Breast epithelium (tissue), 4 donors: ENCODE measurements around the gene LIME1. TPM values are rescaled to one million over a fixed set of nuclear protein-coding genes. Genes with fewer than 3 reads are reported as not detected.

Experiments
- DNase-seq, 2 donors: peaks; one replicate each; pipeline ENCODE4 v3.0.0-alpha.2; 2019; ENCODE audit warnings: low spot score in 2 of 2
- H3K27ac ChIP-seq, 2 donors: fragments of 200-600 bp; sonication (generic) in 1 of 2; one replicate each; pipeline ENCODE4 v1.5.1; 2016 to 2019; ENCODE audit warnings: mild to moderate bottlenecking in 1 of 2
- H3K27me3 ChIP-seq, 2 donors: fragments of 200-600 bp; sonication (generic) in 1 of 2; one replicate each; pipeline versions ENCODE4 v1.5.1 to v1.6.0; 2017 to 2019; ENCODE audit warnings: control low read depth in 1 of 2, mild to moderate bottlenecking in 1 of 2
- H3K36me3 ChIP-seq: fragments of 200-600 bp; one replicate; pipeline ENCODE4 v1.5.1; 2019
- H3K4me1 ChIP-seq, 2 donors: fragments of 200-600 bp; sonication (generic); one replicate each; pipeline ENCODE4 v1.5.1; 2016 to 2019; ENCODE audit warnings: control low read depth in 1 of 2
- H3K4me3 ChIP-seq, 3 donors: fragments of 200-600 bp; sonication (generic); 1 replicate in 2 of 3; 2 replicates in 1 of 3; pipeline ENCODE4 v1.5.1; 2016 to 2019; ENCODE audit warnings: mild to moderate bottlenecking in 3 of 3, moderate library complexity in 2 of 3
- H3K9me3 ChIP-seq, 2 donors: fragments of 200-600 bp; sonication (generic) in 1 of 2; one replicate each; pipeline ENCODE4 v1.5.1; 2016 to 2019; ENCODE audit warnings: control low read depth in 1 of 2
- CTCF ChIP-seq, 3 donors: fragments of 450-650 bp; IDR thresholded peaks; one replicate each; pipeline ENCODE4 v1.5.1; 2016 to 2017; ENCODE audit warnings: antibody characterized with exemption in 3 of 3, mild to moderate bottlenecking in 3 of 3, moderate library complexity in 3 of 3
- POLR2A ChIP-seq: fragments of 450-650 bp; IDR thresholded peaks from one replicate; pipeline ENCODE4 v1.6.1; 2016; ENCODE audit warnings: antibody characterized with exemption, mild to moderate bottlenecking, moderate library complexity
- POLR2AphosphoS5 ChIP-seq, 3 donors: sonication (generic); formaldehyde crosslinking; IDR thresholded peaks; one replicate each; pipeline ENCODE4 v1.6.1; 2017; ENCODE audit warnings: antibody characterized with exemption in 3 of 3
- intact Hi-C: fragments of 100-400 bp; cut with DNase I; formaldehyde crosslinking; loops from one replicate; pipeline ENCODE4 v1.15.1; 2023; ENCODE audit warnings: low total_unique reads
- total RNA-seq, 3 donors: library from RNA; depleted of rRNA; stranded (reverse); fragments of >200 nt; gene quantifications; one replicate each; pipeline ENCODE4 v1.1.0, GENCODE V29; 2016

The LIME1 gene
- total RNA-seq, 3 donors from 2014 or later = 7.0 to 16.7 (median 12.0) TPM

- intact Hi-C loops = no loop called here
These were observed 21.7 kb downstream of the LIME1 start for GRCh38 chr20:63758152-63758551.

DNA sequence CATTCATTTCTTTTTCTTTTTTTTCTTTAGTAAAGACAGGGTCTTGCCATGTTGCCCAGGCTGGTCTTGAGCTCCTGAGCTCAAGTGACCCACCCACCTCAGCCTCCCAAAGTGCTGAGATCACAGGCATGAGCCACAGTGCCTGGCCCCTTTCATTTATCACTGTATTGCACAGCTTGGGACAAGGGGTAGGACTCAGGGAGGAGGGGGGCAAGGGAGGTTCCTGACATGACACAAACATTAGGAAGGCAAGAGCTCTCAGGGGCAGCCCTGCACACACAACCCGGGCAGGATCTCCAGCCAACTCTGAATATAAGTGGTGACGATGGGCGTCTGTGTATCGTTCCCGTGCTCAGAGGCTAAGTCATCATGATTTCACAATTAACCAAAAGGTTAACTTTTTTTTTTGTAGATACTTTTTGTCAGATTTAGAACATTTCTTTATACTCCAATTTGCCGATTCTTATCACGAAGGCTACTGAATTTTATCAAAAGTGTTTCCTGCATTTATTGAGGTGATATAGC, 23.0 kb downstream of the LIME1 start:
- Histone ChIP-seq H3K27me3 (no peaks in the 10 kb centered on the region), H3K36me3 (no peaks in the 10 kb centered on the region), H3K4me3 (no peak overlapping the region), H3K4me1 (no peaks in the 10 kb centered on the region), H3K27ac (no peak overlapping the region), H3K9me3 (no peaks in the 10 kb centered on the region)
- intact Hi-C loops = no loop called here
- TF ChIP-seq CTCF (IDR thresholded peaks at IDR 0.05) (no peak), POLR2AphosphoS5 (IDR thresholded peaks at IDR 0.05) (no peak), POLR2A (no peak)
- DNase-seq = no peak

More at GRCh38 chr20:63758152-63758551, 21.7 kb downstream of the LIME1 start:
- Histone ChIP-seq H3K4me3 (no peak overlapping the region), H3K36me3 (no peaks in the 10 kb centered on the region), H3K27ac (no peak overlapping the region), H3K27me3 (no peaks in the 10 kb centered on the region), H3K4me1 (no peaks in the 10 kb centered on the region), H3K9me3 (no peaks in the 10 kb centered on the region)
- no peak for DNase-seq
- TF ChIP-seq POLR2AphosphoS5 (IDR thresholded peaks at IDR 0.05) (no peak), POLR2A (no peak)

DNA sequence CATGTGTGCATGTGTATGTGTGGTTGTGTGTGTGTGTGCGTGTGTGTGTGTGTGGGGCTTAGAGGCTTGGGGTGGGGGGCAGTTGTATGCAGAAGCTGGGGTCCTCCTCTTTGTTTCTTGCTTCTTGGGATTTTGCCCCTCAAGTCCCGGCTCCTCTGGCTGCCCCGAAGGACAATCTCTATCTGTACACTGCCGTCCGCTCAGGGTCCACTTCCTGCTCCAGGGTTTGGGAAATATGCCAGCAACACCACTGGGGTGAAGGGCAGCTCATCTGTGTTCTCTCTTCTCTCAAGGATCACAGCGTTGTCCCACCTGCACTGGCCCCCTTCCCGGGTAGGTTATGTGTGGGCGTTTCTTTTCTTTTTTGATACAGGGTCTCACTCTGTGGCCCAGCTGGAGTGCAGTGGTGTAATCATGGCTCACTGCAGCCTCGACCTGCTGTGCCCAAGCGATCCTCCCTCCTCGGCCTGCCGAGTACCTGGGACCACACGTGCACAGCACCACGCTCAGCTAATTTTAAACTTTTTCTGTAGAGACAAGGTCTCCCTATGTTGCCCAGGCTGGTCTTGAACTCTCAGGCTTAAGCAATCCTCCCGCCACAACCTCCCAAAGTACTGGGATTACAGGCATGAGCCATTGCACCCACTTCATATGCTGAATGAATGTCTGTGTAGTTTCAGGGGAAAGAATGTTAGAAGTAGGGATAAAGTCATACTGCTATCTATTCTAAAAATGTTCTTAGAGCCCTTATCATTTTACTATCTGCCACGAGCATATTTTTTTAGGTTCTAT, 28.8 kb downstream of the LIME1 start:
- H3K9me3 ChIP-seq = no peaks in the 10 kb centered on the region
- no peak for DNase-seq
- intact Hi-C loops = no loop called here
- H3K4me3 ChIP-seq = no peak overlapping the region
- no peaks in the 10 kb centered on the region for H3K36me3 ChIP-seq
- no peak overlapping the region for H3K27ac ChIP-seq
- H3K4me1 ChIP-seq = no peaks in the 10 kb centered on the region
- no peaks in the 10 kb centered on the region for H3K27me3 ChIP-seq
- TF ChIP-seq CTCF (IDR thresholded peaks at IDR 0.05) = no peak
- TF ChIP-seq POLR2A = no peak
- no peak for TF ChIP-seq POLR2AphosphoS5 (IDR thresholded peaks at IDR 0.05)

- H3K27me3 ChIP-seq = no peaks in the 10 kb centered on the region
- no peak for DNase-seq
- no peak overlapping the region for H3K4me3 ChIP-seq
- no peaks in the 10 kb centered on the region for H3K36me3 ChIP-seq
- TF ChIP-seq POLR2AphosphoS5 (IDR thresholded peaks at IDR 0.05) (no peak), POLR2A (no peak), CTCF (IDR thresholded peaks at IDR 0.05) (no peak)
- intact Hi-C loops = no loop called here
- H3K9me3 ChIP-seq = no peaks in the 10 kb centered on the region
- H3K27ac ChIP-seq = no peak overlapping the region
- H3K4me1 ChIP-seq = no peaks in the 10 kb centered on the region
These were observed 29.4 kb downstream of the LIME1 start for GRCh38 chr20:63765902-63766301.

- Histone ChIP-seq H3K36me3 (no peaks in the 10 kb centered on the region), H3K4me1 (no peaks in the 10 kb centered on the region), H3K4me3 (no peak overlapping the region), H3K27ac (no peak overlapping the region), H3K9me3 (no peaks in the 10 kb centered on the region), H3K27me3 (no peaks in the 10 kb centered on the region)
- DNase-seq = no peak
- intact Hi-C loops = no loop called here
- TF ChIP-seq POLR2AphosphoS5 (IDR thresholded peaks at IDR 0.05) = no peak
- TF ChIP-seq POLR2A = no peak
- no peak for TF ChIP-seq CTCF (IDR thresholded peaks at IDR 0.05)
These were observed 30.4 kb downstream of the LIME1 start for GRCh38 chr20:63766695-63767426.
